GM12878 (cell line): ENCODE measurements around the gene CAMKMT.

Source experiments
- BHLHE40 ChIP-seq, 2 experiments: fragments of 450-650 bp in 1 of 2; IDR thresholded peaks; 2 replicates each; pipeline ENCODE4 v1.6.1; 2011 to 2017; ENCODE audit warnings: low read depth in 2 of 2, borderline replicate concordance in 1 of 2, improper control_type of control experiment in 1 of 2, low read length in 1 of 2, mild to moderate bottlenecking in 1 of 2
- CBFB ChIP-seq: IDR thresholded peaks from 2 replicates; pipeline ENCODE4 v1.6.1; 2016; ENCODE audit warnings: antibody characterized with exemption, low read depth
- EZH2 ChIP-seq: IDR thresholded peaks from 2 replicates; pipeline ENCODE4 v1.6.1; 2012; ENCODE audit warnings: low read depth, mild to moderate bottlenecking, control low read depth, inconsistent platforms, low read length, borderline replicate concordance; ENCODE audit not compliant: control insufficient read depth
- GABPA ChIP-seq: IDR thresholded peaks from 2 replicates; pipeline ENCODE4 v1.6.1; 2014; ENCODE audit warnings: antibody characterized with exemption, low read depth, mild to moderate bottlenecking, inconsistent platforms
- JUND ChIP-seq: IDR thresholded peaks from 2 replicates; pipeline ENCODE4 v1.6.1; 2012; ENCODE audit warnings: low read depth, mild to moderate bottlenecking, low read length, improper control_type of control experiment, moderate library complexity
- NFYB ChIP-seq: IDR thresholded peaks from 2 replicates; pipeline ENCODE4 v1.6.1; 2011; ENCODE audit warnings: low read depth, mild to moderate bottlenecking, low read length, improper control_type of control experiment, moderate library complexity; ENCODE audit not compliant: insufficient read depth
- NRF1 ChIP-seq: conservative IDR thresholded peaks from 2 replicates; pipeline ENCODE4 v1.6.1; 2011; ENCODE audit warnings: mild to moderate bottlenecking, low read depth, low read length, improper control_type of control experiment
- POLR2A ChIP-seq: IDR thresholded peaks from 2 replicates; pipeline ENCODE4 v1.6.1; 2011; ENCODE audit warnings: low read depth, mild to moderate bottlenecking, low read length
- POLR2AphosphoS5 ChIP-seq: IDR thresholded peaks from 2 replicates; pipeline ENCODE4 v1.6.1; 2011; ENCODE audit warnings: mild to moderate bottlenecking, low read length, inconsistent platforms
- RBBP5 ChIP-seq: fragments of 200-600 bp; sonication (generic); conservative IDR thresholded peaks from 2 replicates; pipeline ENCODE4 v1.6.1; 2016
- SMC3 ChIP-seq: IDR thresholded peaks from 2 replicates; pipeline ENCODE4 v1.6.1; 2011; ENCODE audit warnings: low read length, improper control_type of control experiment, borderline replicate concordance
- ZNF24 ChIP-seq: fragments of 450-650 bp; IDR thresholded peaks from 2 replicates; pipeline ENCODE4 v1.6.1; 2017; ENCODE audit warnings: antibody characterized with exemption, mild to moderate bottlenecking
- ZZZ3 ChIP-seq: IDR thresholded peaks from 2 replicates; pipeline ENCODE4 v1.6.1; 2011; ENCODE audit warnings: low read depth; ENCODE audit not compliant: control insufficient read depth, insufficient read length
- TF ChIP-seq, protein P1 (sequence below), 3 experiments: IDR thresholded peaks in 2 of 3; conservative IDR thresholded peaks in 1 of 3; 2 replicates each; pipeline ENCODE4 v1.5.1; 2011; ENCODE audit warnings: low read depth in 3 of 3, low read length in 3 of 3, mild to moderate bottlenecking in 3 of 3, control low read depth in 2 of 3, moderate library complexity in 2 of 3, inconsistent platforms in 1 of 3, mixed read lengths in 1 of 3; ENCODE audit not compliant: control insufficient read depth in 2 of 3, insufficient read depth in 1 of 3; ENCODE audit errors: extremely low read depth in 1 of 3

DNA sequence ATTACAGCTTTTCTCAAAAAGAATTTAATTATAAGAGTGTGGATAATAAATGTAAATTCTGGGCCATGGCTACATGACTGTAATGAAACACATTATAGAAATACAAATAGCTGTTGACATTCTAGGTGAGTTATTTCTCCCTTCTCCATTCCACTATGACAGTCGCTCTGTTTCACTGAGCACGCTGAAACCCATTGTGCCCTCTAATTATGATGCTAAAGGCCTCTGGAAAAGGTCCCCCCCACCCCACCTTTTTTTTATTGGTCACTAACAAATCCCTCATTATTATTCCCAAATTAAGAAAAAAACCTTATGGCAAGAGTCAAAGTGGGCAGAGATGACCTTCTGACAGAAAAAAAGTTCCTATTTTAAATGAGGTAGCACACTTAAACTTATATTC lies 294.7 kb downstream of the CAMKMT start:
- TF ChIP-seq RBBP5 = no peak
- no peak for TF ChIP-seq SMC3
- TF ChIP-seq GABPA = no peak
- no peak for TF ChIP-seq CBFB
- TF ChIP-seq EZH2 = no peak
- TF ChIP-seq NFYB = no peak
- no peak for TF ChIP-seq POLR2AphosphoS5
- TF ChIP-seq, protein P1, sequence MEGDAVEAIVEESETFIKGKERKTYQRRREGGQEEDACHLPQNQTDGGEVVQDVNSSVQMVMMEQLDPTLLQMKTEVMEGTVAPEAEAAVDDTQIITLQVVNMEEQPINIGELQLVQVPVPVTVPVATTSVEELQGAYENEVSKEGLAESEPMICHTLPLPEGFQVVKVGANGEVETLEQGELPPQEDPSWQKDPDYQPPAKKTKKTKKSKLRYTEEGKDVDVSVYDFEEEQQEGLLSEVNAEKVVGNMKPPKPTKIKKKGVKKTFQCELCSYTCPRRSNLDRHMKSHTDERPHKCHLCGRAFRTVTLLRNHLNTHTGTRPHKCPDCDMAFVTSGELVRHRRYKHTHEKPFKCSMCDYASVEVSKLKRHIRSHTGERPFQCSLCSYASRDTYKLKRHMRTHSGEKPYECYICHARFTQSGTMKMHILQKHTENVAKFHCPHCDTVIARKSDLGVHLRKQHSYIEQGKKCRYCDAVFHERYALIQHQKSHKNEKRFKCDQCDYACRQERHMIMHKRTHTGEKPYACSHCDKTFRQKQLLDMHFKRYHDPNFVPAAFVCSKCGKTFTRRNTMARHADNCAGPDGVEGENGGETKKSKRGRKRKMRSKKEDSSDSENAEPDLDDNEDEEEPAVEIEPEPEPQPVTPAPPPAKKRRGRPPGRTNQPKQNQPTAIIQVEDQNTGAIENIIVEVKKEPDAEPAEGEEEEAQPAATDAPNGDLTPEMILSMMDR (IDR thresholded peaks at IDR 0.05 in 2 of 3, conservative IDR thresholded peaks at IDR 0.05 in 1 of 3; ENCODE audit: control insufficient read depth in 2 of 3, extremely low read depth in 1 of 3, insufficient read depth in 1 of 3, low read depth in 3 of 3, low read length in 3 of 3) = no peak
- no peak for TF ChIP-seq POLR2A
- no peak for TF ChIP-seq BHLHE40 (IDR thresholded peaks at IDR 0.05; ENCODE audit: borderline replicate concordance in 1 of 2, low read depth in 2 of 2, low read length in 1 of 2)
- no peak for TF ChIP-seq ZNF24
- TF ChIP-seq ZZZ3 = no peak
- TF ChIP-seq NRF1 = no peak
- no peak for TF ChIP-seq JUND
